ENCODE results near the gene TOPAZ1. TPM values are rescaled to one million over a fixed set of nuclear protein-coding genes. Genes with fewer than 3 reads are reported as not detected.

The TOPAZ1 gene
- total RNA-seq, result not detected in 2 replicates

DNA sequence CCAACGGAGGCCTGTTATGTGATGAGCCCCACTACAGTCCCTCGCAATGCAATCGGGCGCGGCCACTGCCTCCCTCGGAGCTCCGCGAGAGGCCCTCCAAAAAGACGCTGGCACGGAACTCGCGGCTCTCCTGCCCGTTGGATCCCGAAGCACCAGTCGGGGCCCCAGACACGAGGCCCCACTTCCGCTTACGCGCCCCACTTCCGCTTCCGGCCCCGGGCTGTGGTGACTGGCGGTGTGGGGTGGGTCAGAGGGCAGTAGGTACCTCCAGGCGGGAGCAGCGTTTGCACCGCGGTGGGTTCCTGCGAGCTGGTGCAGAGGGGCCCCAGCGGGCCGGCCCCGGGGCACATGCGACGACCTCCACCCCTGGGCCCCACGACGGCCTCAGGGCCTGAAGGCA lies at the start of gene TOPAZ1:
TSS of gene TOPAZ1 (plus strand) at position 181 of the 400 bp plus-strand sequence. CDS start at position 349, 168 bp downstream.

DNA sequence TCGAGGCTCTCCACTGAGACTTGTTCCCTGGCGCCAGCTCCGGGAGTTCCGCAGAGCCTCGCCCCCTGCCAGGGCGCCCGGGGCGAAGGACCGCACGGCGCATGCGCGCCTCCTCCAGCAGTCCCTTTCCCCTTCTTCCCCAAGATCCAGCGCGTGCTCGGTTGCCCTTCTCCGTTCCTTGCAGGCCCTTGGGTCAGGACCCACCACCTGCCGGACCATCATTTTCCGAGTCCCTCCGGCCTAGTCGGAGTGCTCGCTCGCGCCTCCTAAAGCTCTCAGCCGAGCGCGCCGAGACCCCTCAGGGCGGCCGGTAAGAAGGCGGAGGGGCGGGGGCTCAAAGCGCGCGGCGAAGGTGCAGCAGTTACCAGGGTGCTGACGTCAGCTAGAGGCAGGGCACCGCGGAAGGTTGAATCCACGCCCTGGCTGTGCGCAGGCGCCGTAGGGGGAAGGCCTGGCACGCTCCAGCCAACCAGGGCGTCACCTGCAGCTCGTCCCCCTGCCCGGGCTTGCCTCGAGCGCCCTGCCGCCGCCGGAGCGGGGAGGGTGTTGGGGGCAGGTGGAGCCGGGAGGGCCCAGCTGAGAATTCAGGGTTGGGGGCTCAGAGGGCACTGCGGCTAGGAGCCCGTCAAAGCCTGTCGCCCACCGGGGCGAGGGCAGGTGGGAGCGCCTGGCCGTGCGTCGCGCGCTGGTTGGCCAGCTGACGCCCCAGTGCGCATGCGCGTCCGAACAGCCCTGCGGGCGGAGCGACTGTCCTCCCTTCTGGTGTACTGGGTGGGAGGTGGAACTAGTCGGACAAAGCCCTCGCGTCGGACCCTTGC lies 96.5 kb downstream of the TOPAZ1 start, which contains the start of gene TCAIM:
TSS of gene TCAIM (plus strand) at position 757 of the 818 bp plus-strand sequence. CDS start 16,017 bp downstream, outside the sequence.

Other genes starting within 250 kb of the TOPAZ1 start
- gene TCAIM, start 96.9 kb downstream of the TOPAZ1 start, total RNA-seq, result 19.6 and 36.6 TPM in 2 replicates
- 6.8 and 8.4 TPM in 2 replicates for gene ZNF445, start 235.8 kb downstream of the TOPAZ1 start, total RNA-seq